ENCODE measurements around the gene KCNJ15. TPM values are rescaled to one million over a fixed set of nuclear protein-coding genes. Genes with fewer than 3 reads are reported as not detected.
"Not testable (repeated sequence)": the region's sequence is repeated elsewhere in the genome, so short reads cannot be mapped to it uniquely, and the experiment has no call there.

The KCNJ15 gene
- total RNA-seq, 1 donor: 10.1 TPM

GRCh38 chr21:38234395-38235142, 22.2 kb upstream of the KCNJ15 start:
- no peaks in the 10 kb centered on the region for H3K4me1 ChIP-seq (ENCODE audit: insufficient read depth, low read length)
- DNase-seq (ENCODE audit: insufficient read length, low spot score, missing footprints): no peak
- peaks cover under 1% of the 10 kb centered on the region for H3K9me3 ChIP-seq (ENCODE audit: low read depth, low read length)
- H3K4me2 ChIP-seq (ENCODE audit: insufficient read depth, low read length): no peak overlapping the region
- H2AFZ ChIP-seq (ENCODE audit: low read length): no peak overlapping the region
- H3K4me3 ChIP-seq (ENCODE audit: insufficient read depth, low read length): no peak overlapping the region
- H3K27ac ChIP-seq (ENCODE audit: low read depth, low read length): no peak overlapping the region
- H3K27me3 ChIP-seq (ENCODE audit: insufficient read depth, low read length): no peaks in the 10 kb centered on the region
- no peaks in the 10 kb centered on the region for H3K36me3 ChIP-seq (ENCODE audit: insufficient read depth, low read length)
- no peaks in the 10 kb centered on the region for H4K20me1 ChIP-seq (ENCODE audit: insufficient read depth, low read length)
- H3K79me2 ChIP-seq (ENCODE audit: insufficient read depth, low read length): no peaks in the 10 kb centered on the region
- no peak for TF ChIP-seq CTCF (IDR thresholded peaks at IDR 0.05; ENCODE audit: extremely low read depth, low read depth, low read length)

GRCh38 chr21:38235251-38235650, 21.5 kb upstream of the KCNJ15 start:
- not testable (repeated sequence) for H4K20me1 ChIP-seq (ENCODE audit: insufficient read depth, low read length); DNase-seq (ENCODE audit: insufficient read length, low spot score, missing footprints); H3K4me2 ChIP-seq (ENCODE audit: insufficient read depth, low read length); H2AFZ ChIP-seq (ENCODE audit: low read length); H3K79me2 ChIP-seq (ENCODE audit: insufficient read depth, low read length); H3K9me3 ChIP-seq (ENCODE audit: low read depth, low read length); H3K36me3 ChIP-seq (ENCODE audit: insufficient read depth, low read length); H3K4me3 ChIP-seq (ENCODE audit: insufficient read depth, low read length); H3K4me1 ChIP-seq (ENCODE audit: insufficient read depth, low read length); H3K27me3 ChIP-seq (ENCODE audit: insufficient read depth, low read length); H3K27ac ChIP-seq (ENCODE audit: low read depth, low read length)

DNA sequence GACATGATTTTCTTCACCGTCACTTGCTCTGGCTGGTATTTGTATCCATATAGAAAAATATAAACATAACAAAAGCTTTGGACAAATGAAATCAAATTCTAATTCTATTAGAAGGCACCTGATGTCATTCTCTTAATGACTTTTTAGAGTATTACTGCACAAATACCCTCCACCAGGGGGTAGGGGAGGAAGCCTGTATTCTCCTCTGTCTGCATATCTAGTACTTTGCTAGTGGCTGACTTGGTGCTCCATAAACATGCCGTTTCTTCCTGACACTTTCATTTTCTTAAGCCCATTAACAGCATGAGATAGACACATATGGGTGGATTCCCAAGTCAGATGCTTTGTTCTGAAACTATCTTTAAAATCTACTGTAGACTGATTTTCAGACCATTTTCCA, 20.6 kb upstream of the KCNJ15 start:
- no peak for DNase-seq (ENCODE audit: insufficient read length, low spot score, missing footprints)
- H4K20me1 ChIP-seq (ENCODE audit: insufficient read depth, low read length): no peaks in the 10 kb centered on the region
- no peak overlapping the region for H3K27ac ChIP-seq (ENCODE audit: low read depth, low read length)
- H3K79me2 ChIP-seq (ENCODE audit: insufficient read depth, low read length): no peaks in the 10 kb centered on the region
- peaks cover 9% of the 10 kb centered on the region for H3K4me1 ChIP-seq (ENCODE audit: insufficient read depth, low read length)
- no peaks in the 10 kb centered on the region for H3K36me3 ChIP-seq (ENCODE audit: insufficient read depth, low read length)
- H3K4me2 ChIP-seq (ENCODE audit: insufficient read depth, low read length): no peak overlapping the region
- H2AFZ ChIP-seq (ENCODE audit: low read length): no peak overlapping the region
- H3K4me3 ChIP-seq (ENCODE audit: insufficient read depth, low read length): no peak overlapping the region
- peak; percentile 38 for TF ChIP-seq CTCF (IDR thresholded peaks at IDR 0.05; ENCODE audit: extremely low read depth, low read depth, low read length)
- H3K9me3 ChIP-seq (ENCODE audit: low read depth, low read length): no peaks in the 10 kb centered on the region
- H3K27me3 ChIP-seq (ENCODE audit: insufficient read depth, low read length): no peaks in the 10 kb centered on the region

DNA sequence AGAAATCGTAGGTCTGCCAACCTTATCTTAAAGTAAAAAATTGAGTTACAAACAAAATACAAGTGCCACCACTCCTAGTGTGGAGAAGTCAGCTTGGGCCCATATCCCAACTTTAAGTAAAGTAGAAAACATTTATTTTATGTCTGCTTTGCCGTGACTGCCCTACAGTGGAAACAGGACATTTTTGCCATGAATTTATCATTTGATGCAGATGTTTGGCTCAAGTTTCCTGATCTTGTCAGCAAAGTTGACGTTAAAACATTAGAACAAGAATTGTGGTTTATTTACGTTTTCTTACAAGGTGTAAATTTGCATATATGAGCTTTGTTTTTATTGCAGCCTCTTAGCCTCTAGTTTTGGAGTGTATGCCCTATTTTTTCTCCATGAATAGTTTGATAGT, 17.1 kb upstream of the KCNJ15 start:
- Histone ChIP-seq H4K20me1 (ENCODE audit: insufficient read depth, low read length) (no peaks in the 10 kb centered on the region), H3K27ac (ENCODE audit: low read depth, low read length) (no peak overlapping the region), H3K79me2 (ENCODE audit: insufficient read depth, low read length) (no peaks in the 10 kb centered on the region), H3K9me3 (ENCODE audit: low read depth, low read length) (no peaks in the 10 kb centered on the region), H2AFZ (ENCODE audit: low read length) (no peak overlapping the region), H3K4me3 (ENCODE audit: insufficient read depth, low read length) (no peak overlapping the region), H3K36me3 (ENCODE audit: insufficient read depth, low read length) (no peaks in the 10 kb centered on the region), H3K4me1 (ENCODE audit: insufficient read depth, low read length) (peaks cover 23% of the 10 kb centered on the region), H3K4me2 (ENCODE audit: insufficient read depth, low read length) (no peak overlapping the region), H3K27me3 (ENCODE audit: insufficient read depth, low read length) (no peaks in the 10 kb centered on the region)
- no peak for DNase-seq (ENCODE audit: insufficient read length, low spot score, missing footprints)
- TF ChIP-seq CTCF (IDR thresholded peaks at IDR 0.05; ENCODE audit: extremely low read depth, low read depth, low read length): no peak

All from osteoblast (primary cell).